Measurements from ENCODE around the gene PLXNB3. TPM values are rescaled to one million over a fixed set of nuclear protein-coding genes. Genes with fewer than 3 reads are reported as not detected.
A peak's percentile ranks its signal among the peaks of the same experiment; 100 is the strongest.

The PLXNB3 gene
- total RNA-seq, 1 donor = 4.3 TPM

DNA sequence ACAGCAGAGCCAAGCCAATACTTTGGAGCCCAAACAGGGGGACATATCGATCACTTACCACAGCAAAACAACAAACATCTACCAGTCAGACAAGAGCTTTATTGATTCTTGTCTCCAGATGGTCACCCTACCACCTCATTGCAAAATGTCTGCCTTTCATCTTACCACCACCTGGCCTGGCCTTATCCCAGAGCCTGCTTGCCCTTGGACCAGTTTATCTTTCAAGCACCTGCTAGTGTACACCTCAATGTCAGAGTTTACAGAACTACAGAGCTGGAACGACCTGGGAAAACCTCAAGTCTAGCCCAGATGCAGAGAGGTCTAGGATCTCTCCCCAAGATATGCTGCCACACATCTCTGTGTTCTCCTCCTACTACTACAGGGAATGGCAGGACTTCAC, 44.3 kb upstream of the PLXNB3 start:
- no peak overlapping the region for H2AFZ ChIP-seq (ENCODE audit: low read length)
- DNase-seq (ENCODE audit: insufficient read length, low spot score, missing footprints) = no peak
- TF ChIP-seq, protein P1, sequence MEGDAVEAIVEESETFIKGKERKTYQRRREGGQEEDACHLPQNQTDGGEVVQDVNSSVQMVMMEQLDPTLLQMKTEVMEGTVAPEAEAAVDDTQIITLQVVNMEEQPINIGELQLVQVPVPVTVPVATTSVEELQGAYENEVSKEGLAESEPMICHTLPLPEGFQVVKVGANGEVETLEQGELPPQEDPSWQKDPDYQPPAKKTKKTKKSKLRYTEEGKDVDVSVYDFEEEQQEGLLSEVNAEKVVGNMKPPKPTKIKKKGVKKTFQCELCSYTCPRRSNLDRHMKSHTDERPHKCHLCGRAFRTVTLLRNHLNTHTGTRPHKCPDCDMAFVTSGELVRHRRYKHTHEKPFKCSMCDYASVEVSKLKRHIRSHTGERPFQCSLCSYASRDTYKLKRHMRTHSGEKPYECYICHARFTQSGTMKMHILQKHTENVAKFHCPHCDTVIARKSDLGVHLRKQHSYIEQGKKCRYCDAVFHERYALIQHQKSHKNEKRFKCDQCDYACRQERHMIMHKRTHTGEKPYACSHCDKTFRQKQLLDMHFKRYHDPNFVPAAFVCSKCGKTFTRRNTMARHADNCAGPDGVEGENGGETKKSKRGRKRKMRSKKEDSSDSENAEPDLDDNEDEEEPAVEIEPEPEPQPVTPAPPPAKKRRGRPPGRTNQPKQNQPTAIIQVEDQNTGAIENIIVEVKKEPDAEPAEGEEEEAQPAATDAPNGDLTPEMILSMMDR (IDR thresholded peaks at IDR 0.05; ENCODE audit: extremely low read depth, low read depth, low read length) = no peak
- peaks cover 30% of the 10 kb centered on the region for H3K36me3 ChIP-seq (ENCODE audit: insufficient read depth, low read length)
- no peak overlapping the region for H3K4me2 ChIP-seq (ENCODE audit: insufficient read depth, low read length)
- H3K4me3 ChIP-seq (ENCODE audit: insufficient read depth, low read length) = no peak overlapping the region
- no peaks in the 10 kb centered on the region for H3K27me3 ChIP-seq (ENCODE audit: insufficient read depth, low read length)
- peaks cover 11% of the 10 kb centered on the region for H3K4me1 ChIP-seq (ENCODE audit: insufficient read depth, low read length)
- H3K9me3 ChIP-seq (ENCODE audit: low read depth, low read length) = no peaks in the 10 kb centered on the region
- H3K27ac ChIP-seq (ENCODE audit: low read depth, low read length) = no peak overlapping the region
- H4K20me1 ChIP-seq (ENCODE audit: insufficient read depth, low read length) = peaks cover 16% of the 10 kb centered on the region
- peaks cover 42% of the 10 kb centered on the region for H3K79me2 ChIP-seq (ENCODE audit: insufficient read depth, low read length)

DNA sequence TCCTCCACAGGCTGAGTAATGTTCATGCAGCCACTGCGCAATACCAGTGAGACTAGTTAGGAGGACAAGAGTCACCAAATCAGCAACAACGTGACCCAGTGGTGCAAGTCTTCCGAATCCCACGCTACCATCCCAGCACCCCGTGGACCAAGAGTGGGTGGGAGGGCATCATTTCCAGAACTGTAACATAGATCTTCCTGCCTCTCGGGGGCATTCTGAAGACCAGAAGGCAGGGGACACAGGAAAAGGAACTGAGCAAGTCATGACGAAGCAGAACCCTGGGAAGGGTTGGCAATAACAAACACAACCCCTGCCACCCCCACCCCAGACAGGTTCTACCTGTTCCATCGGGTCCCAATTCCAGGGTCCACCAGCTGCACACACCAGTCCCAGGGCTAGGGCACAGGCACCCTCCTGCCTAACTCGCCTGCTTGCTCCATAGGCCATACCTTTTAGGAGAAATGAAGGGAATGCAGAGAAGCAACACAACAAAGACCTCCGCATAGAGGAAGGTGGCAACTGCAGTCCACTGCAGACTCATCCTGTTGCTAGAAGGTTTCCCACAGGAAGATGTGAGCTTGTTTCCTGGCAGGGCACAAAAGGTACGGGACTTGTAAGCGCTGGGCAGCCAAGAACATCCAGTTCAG, 41.2 kb upstream of the PLXNB3 start:
- Histone ChIP-seq H3K27me3 (ENCODE audit: insufficient read depth, low read length) (no peaks in the 10 kb centered on the region), H3K79me2 (ENCODE audit: insufficient read depth, low read length) (peaks cover 41% of the 10 kb centered on the region), H3K4me3 (ENCODE audit: insufficient read depth, low read length) (peak overlapping the region; percentile 75), H3K36me3 (ENCODE audit: insufficient read depth, low read length) (peaks cover 20% of the 10 kb centered on the region), H3K4me1 (ENCODE audit: insufficient read depth, low read length) (peaks cover 27% of the 10 kb centered on the region), H3K9me3 (ENCODE audit: low read depth, low read length) (no peaks in the 10 kb centered on the region), H2AFZ (ENCODE audit: low read length) (no peak overlapping the region), H3K27ac (ENCODE audit: low read depth, low read length) (peak overlapping the region; percentile 65), H3K4me2 (ENCODE audit: insufficient read depth, low read length) (peak overlapping the region; percentile 83), H4K20me1 (ENCODE audit: insufficient read depth, low read length) (peaks cover 12% of the 10 kb centered on the region)
- TF ChIP-seq, protein P1 (IDR thresholded peaks at IDR 0.05; ENCODE audit: extremely low read depth, low read depth, low read length) = no peak
- peak; percentile 85 for DNase-seq (ENCODE audit: insufficient read length, low spot score, missing footprints)

DNA sequence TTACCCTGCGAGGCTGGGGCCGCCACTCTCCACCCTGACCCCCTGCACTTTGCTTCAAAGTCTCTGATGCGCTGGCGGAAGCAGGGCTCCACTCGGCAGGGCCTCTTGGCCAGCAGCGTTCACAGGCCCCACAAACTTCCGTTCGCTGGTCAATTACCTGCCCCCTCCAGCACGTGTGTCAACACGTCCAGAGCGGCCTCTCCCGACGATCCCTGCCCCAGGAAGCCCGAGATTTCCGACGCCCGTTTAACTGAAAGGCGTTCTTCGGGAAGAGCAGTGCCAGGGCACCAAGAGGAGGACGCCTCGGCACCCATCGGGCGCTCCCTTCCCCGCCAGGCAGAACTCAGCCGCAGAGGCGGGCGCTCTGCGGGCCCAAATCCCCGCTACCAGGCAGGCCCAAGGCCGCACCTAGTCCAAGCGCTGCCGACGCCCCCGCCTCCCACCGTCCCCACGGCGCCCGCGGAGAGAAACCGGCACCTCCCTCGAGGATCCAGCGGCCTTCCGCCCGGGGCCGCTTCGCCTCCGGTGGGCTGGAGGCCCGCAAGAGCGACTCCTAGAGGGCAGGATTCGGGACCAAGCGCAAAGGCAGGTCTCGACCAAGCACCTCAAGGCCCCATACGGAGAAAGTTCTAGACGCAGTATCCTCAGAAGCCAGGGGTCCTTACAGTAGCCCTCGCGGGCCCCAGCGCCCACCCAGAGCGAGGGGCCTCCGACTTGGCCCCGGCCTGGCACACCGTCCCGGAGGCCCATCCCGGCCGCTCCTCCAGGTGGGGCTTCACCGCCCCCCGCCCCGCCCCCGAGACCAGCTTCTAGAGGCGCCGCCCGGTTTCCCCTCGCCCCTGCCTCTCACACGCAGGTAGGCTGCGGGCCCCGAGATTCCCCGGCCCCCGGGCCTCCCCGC, 40.4 kb upstream of the PLXNB3 start:
- peaks cover 47% of the 10 kb centered on the region for H3K79me2 ChIP-seq (ENCODE audit: insufficient read depth, low read length)
- H3K27me3 ChIP-seq (ENCODE audit: insufficient read depth, low read length) = no peaks in the 10 kb centered on the region
- peaks cover 19% of the 10 kb centered on the region for H3K36me3 ChIP-seq (ENCODE audit: insufficient read depth, low read length)
- peak; percentile 80 for DNase-seq (ENCODE audit: insufficient read length, low spot score, missing footprints)
- peak overlapping the region; percentile 65 for H3K27ac ChIP-seq (ENCODE audit: low read depth, low read length)
- peaks cover 11% of the 10 kb centered on the region for H4K20me1 ChIP-seq (ENCODE audit: insufficient read depth, low read length)
- H2AFZ ChIP-seq (ENCODE audit: low read length) = peak overlapping the region; percentile 22
- H3K4me2 ChIP-seq (ENCODE audit: insufficient read depth, low read length) = peak overlapping the region; percentile 83
- peaks cover 27% of the 10 kb centered on the region for H3K4me1 ChIP-seq (ENCODE audit: insufficient read depth, low read length)
- TF ChIP-seq, protein P1 (IDR thresholded peaks at IDR 0.05; ENCODE audit: extremely low read depth, low read depth, low read length) = peak; percentile 26
- H3K9me3 ChIP-seq (ENCODE audit: low read depth, low read length) = no peaks in the 10 kb centered on the region
- peak overlapping the region; percentile 75 for H3K4me3 ChIP-seq (ENCODE audit: insufficient read depth, low read length)
